Measurements from ENCODE around the gene PADI3.

The PADI3 gene, protein sequence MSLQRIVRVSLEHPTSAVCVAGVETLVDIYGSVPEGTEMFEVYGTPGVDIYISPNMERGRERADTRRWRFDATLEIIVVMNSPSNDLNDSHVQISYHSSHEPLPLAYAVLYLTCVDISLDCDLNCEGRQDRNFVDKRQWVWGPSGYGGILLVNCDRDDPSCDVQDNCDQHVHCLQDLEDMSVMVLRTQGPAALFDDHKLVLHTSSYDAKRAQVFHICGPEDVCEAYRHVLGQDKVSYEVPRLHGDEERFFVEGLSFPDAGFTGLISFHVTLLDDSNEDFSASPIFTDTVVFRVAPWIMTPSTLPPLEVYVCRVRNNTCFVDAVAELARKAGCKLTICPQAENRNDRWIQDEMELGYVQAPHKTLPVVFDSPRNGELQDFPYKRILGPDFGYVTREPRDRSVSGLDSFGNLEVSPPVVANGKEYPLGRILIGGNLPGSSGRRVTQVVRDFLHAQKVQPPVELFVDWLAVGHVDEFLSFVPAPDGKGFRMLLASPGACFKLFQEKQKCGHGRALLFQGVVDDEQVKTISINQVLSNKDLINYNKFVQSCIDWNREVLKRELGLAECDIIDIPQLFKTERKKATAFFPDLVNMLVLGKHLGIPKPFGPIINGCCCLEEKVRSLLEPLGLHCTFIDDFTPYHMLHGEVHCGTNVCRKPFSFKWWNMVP

DNA sequence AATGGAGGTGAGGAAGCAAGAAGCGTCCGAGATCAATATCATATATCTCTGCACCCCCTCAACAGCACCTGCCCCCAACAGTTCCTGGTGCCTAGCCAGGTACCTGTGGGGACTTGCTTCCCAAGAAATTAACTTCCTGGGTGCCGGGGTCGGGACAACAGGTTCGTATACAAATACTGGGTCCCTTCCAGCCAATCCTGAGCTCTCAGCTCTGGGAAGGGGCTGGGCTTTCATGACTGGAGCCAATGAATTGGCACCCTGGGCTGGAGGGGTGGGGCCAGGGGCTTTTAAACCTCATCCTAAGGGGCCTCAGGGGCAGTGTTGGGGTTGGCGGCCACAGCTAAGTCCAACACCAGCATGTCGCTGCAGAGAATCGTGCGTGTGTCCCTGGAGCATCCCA lies at the start of gene PADI3:
Gene PADI3 (plus strand): TSS at position 318 of the 400 bp plus-strand sequence. CDS start 40 bp downstream, at position 358.
- no peak for DNase-seq

DNA sequence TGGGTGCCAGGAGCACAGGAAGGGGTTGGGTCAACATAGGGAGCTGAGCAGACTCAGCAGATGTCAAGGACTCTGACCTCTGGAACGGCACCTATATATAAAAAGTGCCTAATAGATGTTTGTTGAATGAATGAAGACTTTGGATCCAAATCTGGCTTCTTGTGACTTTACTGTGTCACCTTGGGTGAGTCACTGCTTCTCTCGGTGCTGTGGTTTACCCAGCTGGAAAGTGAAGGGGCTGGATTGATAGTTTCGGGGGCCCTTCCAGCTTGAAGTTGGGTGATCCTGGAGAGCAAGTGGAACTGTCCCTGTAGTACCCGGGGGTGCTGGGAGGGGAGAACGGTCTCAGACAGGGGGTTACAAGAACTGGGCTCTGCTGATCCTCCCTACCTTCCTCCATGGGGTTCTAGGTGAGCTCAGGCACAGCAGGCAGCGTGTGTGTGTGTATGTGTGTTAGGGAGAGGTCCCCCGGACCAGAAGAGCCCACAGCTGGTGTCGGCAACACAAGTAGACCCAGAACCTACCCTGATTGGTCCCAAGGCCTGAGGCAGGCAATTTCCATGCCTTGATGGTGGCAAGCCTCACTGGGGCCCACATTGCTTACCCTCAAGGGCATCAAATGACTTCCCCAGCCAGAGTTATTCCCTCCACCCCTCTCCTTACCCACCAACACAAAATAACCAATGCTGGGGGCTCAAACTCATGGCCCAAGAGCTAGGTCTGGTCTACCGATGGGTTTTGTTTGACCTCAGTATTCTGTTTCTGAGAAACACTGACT lies 49.4 kb upstream of the PADI3 start:
- no peak for DNase-seq

DNA sequence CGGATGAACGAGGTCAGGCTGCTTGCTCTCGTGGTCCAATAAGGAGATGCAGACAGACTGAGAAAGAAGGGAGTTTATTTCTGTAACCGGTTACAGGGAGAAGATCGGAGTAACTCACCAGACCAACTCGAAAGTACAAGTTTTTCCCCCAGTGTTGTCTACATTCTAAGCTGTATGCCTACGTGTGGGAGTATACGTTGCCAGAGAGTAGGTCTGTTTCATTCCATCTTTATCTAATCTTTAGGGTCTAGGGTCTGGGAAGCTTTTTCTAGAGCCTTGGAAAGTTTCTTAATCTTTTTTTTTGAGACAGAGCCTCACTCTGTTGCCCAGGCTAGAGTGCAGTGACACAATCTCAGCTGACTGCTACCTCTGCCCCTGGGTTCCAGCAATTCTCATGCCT lies 48.7 kb upstream of the PADI3 start:
- no peak for DNase-seq

DNA sequence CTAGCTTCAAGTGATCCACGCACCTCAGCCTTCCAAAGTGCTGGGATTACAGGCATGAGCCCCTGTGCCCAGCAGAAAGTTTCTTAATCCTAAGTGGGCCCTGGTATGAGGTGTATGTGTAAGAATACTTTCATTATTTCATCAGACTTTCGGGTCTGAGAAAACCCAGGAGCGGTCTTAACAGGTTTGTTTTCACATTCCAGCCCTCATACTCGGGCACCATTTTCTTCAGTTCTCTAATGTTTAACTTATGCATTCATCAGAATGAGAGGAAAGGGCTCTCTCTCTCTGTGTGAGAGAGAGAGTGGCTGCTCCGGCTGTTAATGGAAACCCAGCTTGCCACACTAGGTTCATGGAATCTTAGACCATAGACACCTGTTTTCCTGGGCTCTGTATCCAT lies 48.1 kb upstream of the PADI3 start:
- no peak for DNase-seq

DNA sequence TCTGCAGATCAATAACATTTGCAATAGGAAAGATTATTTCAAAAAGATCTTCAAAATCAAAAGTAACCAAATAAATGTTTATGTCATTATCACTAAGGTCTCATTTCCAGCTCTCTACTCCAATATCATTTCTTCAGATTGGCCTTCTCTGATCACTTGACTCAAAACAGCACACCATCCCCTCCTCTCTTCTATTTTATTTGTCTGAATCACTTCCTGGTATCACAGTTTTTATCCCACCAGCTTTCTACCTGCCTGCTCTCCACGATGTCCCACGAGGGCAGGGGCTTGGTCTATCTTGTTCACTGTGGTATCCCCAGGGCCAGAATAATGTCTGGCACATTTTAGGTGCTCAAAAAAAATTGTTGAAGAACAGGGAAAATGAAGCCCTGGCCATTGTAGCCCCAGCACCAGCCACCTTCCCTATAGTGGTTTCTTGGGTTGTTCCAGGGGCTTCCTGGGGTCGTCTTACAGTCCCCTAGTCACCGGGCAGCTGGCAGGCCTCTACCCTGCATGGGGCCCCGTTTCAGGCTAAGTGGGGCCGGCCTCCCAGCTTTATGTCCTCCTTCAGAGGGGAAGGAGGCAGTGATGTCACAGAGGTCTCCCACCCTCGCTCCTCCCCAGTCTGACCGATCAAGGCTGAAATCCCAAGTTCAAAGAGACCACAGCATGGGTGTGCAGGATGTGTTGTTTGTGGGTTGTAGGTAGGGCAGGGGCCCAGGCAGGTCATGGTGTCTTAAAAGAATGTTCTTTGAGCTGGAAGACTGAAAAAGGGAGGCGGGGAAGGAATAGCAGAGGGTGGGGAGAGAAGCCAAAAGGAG lies 47.5 kb upstream of the PADI3 start:
- DNase-seq: no peak

DNA sequence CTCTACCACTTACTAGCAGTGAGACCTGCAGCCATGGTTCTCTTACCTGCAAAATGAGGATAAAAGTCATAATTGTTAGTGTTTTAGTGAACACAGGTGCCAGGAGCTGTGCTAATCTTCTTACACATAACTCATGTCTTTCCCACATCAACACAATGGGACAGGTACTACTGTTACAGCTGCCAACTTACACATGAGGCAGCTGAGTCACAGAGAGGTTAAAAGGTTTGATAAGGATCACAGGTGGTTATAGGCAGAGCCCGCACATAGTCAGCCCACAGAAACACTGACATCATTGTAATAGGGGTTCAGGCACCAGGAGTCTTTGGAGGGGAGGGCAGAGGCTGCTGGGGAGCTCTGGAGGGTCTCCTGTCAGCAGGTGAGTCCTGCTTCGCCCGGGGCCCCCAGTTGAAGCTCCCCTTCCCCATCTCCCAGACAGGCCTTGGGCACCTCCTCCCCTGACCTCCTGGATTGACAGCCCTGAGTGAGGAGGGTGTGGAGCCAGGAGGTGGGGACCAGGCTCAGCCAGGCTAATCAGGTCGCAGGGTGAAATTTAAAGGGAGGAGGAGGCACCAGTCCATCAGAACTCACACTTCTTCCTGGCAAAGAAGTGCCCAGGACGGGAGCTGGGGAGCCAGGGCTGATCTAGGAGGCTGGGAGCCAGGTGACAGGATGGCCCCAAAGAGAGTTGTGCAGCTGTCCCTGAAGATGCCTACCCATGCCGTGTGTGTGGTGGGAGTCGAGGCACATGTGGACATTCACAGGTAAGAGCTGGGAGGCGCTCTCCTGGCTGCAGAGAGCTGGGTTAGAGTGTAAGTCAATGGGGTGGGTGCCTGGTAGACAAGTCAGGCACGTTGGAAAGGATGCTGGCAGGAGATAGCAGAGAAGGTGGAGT lies 44.1 kb upstream of the PADI3 start, which contains the start of gene PADI1:
Gene PADI1 (plus strand): TSS at position 583 of the 895 bp plus-strand sequence. CDS start 90 bp downstream, at position 673.
- no peak for DNase-seq

DNA sequence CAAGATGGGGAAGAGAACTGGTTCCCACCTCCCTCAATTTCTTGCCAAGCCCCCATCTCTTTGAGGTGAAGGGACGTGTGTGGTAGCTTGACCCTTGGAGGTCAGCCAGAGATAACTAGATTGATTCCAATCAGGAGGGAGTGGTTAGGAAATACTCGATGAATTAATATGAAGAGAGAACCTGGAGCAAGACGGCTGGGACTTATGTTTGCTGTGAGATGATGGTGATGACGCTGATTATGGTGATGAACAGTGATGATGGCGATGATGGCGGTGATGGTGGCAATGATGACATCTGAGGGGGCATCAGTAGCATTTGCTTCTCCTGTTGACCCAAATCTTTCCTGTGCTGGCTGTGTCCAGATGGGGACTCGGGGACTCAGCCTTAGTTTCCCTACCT lies 43.2 kb upstream of the PADI3 start:
- no peak for DNase-seq

DNA sequence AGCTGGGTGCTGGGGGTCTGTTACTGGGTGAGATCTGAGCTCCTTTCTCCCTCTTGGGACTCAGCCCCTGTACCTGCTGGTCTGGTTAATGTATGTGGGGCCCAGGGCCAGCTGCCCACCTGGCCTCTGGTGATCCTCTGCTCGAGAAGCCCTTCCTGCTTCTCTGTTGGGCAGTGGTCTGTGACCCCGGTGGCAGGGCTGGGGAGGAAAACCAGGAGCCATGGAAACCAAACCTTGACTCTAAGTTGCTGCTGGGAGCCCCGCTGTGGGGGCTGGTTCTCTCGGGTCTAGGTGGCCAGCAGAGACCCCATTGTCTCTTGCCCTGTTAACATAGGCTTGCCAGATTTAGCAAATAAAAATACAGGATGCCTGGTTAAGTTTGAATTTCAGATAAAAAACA lies 42.7 kb upstream of the PADI3 start:
- DNase-seq: no peak

DNA sequence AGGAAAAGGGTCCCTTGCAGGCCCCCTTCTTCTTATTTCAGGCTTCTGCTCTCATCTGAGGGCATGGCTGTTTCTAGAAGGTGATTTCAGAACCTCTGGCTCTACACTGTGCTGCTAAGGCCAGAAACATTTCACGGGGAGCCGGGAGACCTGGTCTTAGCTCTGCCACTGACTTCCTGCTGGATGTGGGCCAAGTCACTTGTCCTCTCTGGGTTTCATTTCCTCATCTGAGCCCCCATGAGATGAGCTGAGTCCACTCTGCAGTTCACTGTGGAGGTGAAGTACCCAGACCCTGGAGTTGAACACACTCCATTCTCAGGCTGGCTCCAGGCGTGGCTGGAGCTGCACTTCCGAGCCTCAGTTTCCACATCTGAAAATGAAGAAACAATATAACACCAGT lies 41.9 kb upstream of the PADI3 start:
- no peak for DNase-seq

DNA sequence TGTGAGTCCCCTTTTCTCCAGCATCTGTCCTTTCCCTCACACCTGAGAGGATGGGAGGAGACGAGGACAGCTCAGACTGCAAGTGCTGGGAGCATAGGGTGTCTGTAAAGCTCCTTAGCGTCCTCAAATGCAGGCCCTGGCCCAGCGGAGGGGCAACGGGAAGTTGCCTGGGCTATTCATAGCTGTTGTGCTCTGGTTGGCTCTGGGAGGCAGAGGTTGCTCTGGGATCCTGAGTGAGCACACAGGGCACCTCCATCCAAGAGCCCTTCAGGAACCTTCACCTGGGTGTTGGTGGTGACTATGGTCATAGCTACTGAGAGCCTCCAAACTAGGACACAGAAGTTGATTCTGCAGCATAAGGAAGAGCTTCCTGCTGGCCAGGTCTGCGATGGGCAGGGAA lies 41.4 kb upstream of the PADI3 start:
- DNase-seq: no peak

DNA sequence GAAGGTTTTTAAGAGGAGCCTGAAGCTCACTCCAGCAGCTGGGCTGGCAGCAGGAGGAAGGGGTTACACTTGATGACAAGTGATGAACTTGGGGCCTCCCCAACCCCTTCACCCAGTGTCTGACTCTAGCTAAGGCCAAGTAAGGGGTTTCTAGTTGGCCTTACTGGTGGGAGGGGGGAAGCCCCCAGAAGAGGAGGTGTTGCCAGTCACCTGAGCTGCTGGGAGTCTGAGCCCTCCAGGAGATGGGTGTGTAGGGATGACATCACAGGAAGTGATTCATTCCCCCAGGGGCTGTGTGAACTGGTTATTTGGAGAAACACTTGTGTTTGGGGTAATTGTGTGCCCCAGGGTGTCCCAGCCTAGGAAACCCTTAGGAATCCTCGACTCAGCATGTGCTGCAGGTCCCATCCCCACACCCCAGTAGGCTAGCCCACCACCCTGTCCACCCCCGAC lies 40.9 kb upstream of the PADI3 start:
- no peak for DNase-seq

DNA sequence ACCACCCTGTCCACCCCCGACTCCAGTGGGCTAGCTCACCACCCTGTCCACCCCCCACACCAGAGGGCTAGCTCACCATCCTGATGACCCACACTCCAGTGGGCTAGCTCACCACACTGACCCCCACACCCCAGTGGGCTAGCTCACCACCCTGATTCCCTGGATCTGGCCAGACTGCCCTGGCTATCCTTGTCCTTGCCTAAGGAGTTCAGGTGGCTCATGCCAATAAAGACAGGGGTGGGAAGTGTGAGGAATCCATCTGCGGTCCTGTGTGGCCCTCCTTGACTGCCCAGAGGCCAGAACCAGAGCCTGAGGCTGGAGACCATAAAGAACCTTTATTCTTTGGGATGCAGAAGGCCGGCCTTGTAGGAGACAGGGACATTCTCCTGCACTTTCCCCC lies 40.4 kb upstream of the PADI3 start:
- DNase-seq: no peak

DNA sequence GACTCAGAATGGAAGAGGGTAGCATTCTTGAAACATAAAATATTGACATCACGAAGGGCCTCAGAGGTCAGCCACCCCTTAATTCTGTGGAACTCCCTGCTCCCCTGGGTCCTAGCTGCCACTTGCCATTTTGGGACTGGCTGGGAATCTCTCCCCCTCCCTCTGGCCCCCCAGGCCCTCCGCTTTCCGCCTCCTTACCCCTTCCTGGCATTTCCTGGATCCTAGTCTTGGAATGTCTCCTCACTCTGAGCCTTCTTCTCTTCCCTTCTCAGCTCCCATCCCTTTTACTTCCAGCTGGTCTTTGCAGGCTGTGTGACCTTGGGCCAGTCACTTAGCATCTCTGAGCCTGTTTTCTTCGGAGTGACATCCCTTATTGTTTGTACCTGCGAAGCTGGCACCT lies 39.5 kb upstream of the PADI3 start:
- DNase-seq: no peak

DNA sequence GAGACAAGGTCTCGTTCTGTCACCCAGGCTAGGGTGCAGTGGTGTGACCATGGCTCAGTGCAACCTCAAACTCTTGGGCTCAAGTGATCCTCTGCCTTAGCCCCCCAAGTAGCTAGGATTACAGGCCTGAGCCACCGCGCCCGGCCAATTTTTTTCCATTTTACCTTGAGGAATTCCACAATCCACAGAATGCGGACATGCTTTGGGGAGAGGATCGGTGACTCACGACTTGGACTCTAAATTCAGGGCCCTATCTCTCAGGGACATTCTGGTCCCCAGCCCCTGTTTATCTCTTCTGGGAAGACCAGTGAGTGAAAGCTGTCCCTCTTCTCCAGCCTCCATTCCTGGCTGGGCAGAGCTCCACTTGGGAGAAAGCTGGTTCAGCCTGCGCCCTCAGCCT lies 38.7 kb upstream of the PADI3 start:
- no peak for DNase-seq

DNA sequence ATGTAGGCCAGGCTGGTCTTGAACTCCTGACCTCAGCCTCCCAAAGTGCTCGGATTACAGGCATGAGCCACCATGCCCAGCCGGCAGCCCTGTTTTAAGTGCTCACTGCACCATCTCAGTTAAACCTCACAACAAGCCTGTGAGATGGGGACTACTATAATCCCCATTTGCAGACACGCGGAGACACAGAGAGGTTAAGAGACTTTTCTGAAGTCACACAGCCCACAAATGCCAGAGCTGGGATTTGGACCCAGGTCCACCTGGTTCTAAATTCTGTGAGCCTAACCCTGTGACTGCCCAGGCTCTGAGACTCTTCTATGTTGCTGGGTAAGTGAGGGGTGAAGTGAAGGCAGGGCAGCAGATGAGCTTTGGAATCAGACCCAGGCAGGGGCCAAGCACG lies 37.5 kb upstream of the PADI3 start:
- no peak for DNase-seq

DNA sequence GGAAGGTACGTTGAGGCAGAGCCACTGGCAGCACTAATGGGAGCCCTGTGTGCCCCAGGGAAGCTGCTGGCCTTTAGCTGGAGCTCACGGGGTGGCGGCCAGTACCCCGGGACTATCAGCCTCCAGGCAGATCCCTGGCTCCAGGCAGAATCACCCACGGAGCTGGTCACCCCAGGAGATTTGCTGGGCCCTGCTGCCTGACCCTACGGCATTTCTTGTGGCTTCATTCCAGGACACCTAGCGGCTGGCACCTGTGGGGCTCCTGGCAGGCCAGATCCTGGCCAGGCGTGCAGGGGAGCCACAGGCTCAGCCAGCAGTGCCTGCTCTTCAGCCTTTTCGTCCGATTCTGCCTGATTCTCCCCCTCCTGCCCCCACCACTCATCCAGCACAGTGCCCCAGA lies 36.9 kb upstream of the PADI3 start:
- DNase-seq: no peak

DNA sequence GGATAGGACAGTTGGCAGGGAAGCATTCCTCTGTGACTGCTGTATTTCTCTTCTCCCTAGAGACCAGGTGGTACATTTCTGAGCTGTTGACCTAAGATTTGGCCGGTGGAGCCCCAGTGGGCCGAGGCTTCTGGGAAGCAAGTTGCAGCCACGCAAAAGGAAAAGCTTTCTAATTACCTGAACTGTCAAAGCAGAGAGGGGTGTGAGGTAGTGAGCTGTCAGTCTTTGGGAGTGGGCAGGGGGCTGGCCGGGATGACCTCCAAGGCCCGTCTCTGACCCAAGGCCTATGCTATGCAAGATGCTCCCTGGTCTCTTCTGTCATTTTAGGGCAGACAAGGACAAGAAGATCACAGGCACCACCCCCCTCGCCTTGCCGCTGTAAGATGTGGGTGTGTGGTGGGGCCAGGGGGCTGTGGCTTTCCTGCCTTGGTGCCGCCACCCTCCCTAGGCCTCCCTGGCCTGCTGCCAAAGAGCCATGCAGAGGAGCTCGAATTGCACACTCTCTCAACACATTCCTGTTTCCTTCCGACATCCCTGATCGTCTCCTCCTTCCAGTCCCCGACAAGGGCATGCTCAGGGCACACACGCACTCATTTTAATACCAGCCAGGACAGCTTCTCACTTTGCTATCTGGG lies 36.3 kb upstream of the PADI3 start:
- no peak for DNase-seq

DNA sequence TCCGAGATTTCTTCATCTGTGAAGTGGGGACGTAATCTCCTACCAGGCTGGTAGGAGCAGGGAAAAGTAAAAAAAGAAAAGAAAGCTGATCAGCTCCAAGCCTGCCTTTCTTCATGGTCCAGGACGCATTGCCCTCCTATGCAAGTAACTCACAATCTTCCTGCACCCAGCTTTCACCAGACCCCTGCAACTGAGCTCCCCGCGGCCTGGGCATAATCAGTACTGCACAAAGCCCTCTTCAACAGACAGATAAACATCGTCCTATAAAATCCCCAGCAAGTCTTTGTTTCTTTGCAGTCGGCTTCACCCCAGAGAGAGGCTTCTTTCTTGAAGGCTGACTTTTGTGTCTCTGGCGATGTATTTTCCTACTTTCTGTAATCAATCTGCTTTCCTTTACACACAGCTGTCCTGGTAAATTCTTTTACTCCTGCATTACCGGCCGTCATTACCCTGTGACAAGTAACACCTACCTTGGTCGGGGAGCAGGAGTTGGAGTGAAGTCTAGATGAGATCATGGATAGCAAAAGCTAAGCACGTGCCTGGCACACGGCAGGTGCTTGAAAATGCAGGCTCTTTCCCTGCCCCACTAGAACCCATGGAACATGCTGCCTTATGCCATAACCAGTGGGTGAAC lies 35.6 kb upstream of the PADI3 start:
- no peak for DNase-seq

DNA sequence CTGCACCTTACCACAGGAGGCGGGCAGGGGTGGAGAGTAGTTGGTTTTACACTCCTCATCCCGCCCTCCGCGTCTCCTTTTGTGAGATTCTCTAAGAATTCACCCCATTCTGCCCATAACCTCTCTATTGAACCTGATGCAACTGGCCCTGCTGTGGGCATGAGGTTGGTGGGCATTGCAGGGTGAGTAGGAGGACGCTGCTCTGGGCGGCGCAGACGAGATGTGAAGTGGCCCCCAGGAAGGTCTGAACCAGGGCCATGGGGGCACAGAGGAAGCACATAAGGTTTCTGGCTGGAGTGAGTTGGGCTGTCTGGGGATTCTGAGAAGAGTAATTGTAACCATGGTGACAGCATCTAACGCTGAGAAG lies 35.1 kb upstream of the PADI3 start:
- DNase-seq: no peak

DNA sequence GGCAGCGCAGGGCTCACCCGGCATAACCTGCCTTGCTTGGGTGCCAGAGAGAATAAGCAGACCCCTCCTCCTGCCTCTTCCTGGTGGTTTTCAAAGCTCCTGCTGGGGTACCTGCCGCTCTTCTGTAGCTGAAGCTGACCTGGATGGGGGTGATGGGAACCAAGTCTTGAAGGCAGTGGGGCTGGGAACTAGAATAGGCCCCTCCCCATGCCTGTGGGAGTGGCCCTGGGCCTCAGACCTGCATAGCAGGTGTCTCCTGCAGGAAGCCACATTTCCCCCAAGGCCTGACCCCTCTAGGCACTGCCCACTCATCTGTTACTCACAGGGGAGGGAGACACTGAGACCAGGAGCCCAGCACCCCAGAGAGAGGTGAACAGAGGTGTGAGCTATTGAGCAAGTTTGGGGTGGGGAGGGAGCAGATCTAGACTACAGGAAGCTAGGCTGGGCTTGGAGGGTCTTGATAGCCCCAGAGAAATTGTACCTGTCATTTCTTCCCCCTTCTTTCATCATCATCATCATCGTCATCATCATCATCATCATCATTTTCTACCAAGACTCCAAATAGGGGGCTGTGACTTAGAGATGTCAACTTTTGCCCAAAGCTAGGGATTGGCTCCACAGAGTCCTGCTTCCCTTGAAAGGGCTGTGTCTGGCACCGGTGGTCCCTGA lies 33.9 kb upstream of the PADI3 start:
- no peak for DNase-seq

Data from NCI-H187 treated with DMSO at 0.1 percent for 48 hours (cell line).